Fibroblast of pulmonary artery (primary cell): Measurements from ENCODE around the gene ASTN1.

Source experiments
- DNase-seq: peaks from one replicate; pipeline ENCODE4 v3.0.0-alpha.2; 2010; ENCODE audit warnings: low read depth
- H3K4me3 ChIP-seq: replicated peaks from 2 replicates; pipeline ENCODE4 v1.5.1; 2011; ENCODE audit warnings: low read depth, mild to moderate bottlenecking, control low read depth, low read length, moderate library complexity
- CTCF ChIP-seq: IDR thresholded peaks from 2 replicates; pipeline ENCODE4 v1.5.1; 2011; ENCODE audit warnings: mild to moderate bottlenecking, control low read depth, low read length, inconsistent platforms; ENCODE audit errors: missing control alignments

ASTN1 gene

GRCh38 chr1:177142791-177143271 lies 21.7 kb downstream of the ASTN1 start:
- TF ChIP-seq CTCF, result no peak
- H3K4me3 ChIP-seq, result no peak overlapping the region
- no peak for DNase-seq

- no peak for TF ChIP-seq CTCF
- no peak for DNase-seq
These were observed 22.5 kb downstream of the ASTN1 start for GRCh38 chr1:177142010-177142409.

GRCh38 chr1:177138347-177138746 lies 26.2 kb downstream of the ASTN1 start:
- no peak overlapping the region for H3K4me3 ChIP-seq
- DNase-seq, result no peak
- no peak for TF ChIP-seq CTCF

More at GRCh38 chr1:177142010-177142409, 22.5 kb downstream of the ASTN1 start:
- no peak overlapping the region for H3K4me3 ChIP-seq

GRCh38 chr1:177137814-177138213 lies 26.7 kb downstream of the ASTN1 start:
- no peak for TF ChIP-seq CTCF
- H3K4me3 ChIP-seq, result no peak overlapping the region
- DNase-seq, result no peak

- no peak overlapping the region for H3K4me3 ChIP-seq
- TF ChIP-seq CTCF, result no peak
- DNase-seq, result no peak
These were observed 29.3 kb downstream of the ASTN1 start for GRCh38 chr1:177135250-177135649.

GRCh38 chr1:177133977-177134538 lies 30.5 kb downstream of the ASTN1 start:
- TF ChIP-seq CTCF, result no peak
- DNase-seq, result no peak
- H3K4me3 ChIP-seq, result no peak overlapping the region

- TF ChIP-seq CTCF, result no peak
- no peak overlapping the region for H3K4me3 ChIP-seq
- no peak for DNase-seq
These were observed 32.4 kb downstream of the ASTN1 start for GRCh38 chr1:177132141-177132540.
